PC-9 (cell line): ENCODE measurements around the gene FBXO30. TPM values are rescaled to one million over a fixed set of nuclear protein-coding genes. Genes with fewer than 3 reads are reported as not detected.

Experiments
- BruUV-seq: library from RNA; stranded (reverse); fragments of 400-500 nt; replicated peaks from 2 replicates; lab custom pipeline; 2021; lab: Mats Ljungman, UMichigan
- CTCF ChIA-PET: fragments of 300-600 bp; sonication (Branson Sonifier 250); formaldehyde crosslinking; loops from one replicate; lab custom pipeline; 2022; ENCODE audit warnings: antibody characterized with exemption; lab: Charles Lee
- POLR2A ChIA-PET: fragments of 300-600 bp; sonication (Branson Sonifier 250); formaldehyde crosslinking; loops from one replicate; lab custom pipeline; 2022; ENCODE audit warnings: antibody characterized with exemption; ENCODE audit not compliant: unreplicated experiment; lab: Charles Lee
- DNase-seq, 2 experiments: peaks; one replicate each; pipeline versions ENCODE4 v3.0.0 to v3.0.0-alpha.2; 2015 to 2022; ENCODE audit warnings: mixed read lengths in 1 of 2
- H2AFZ ChIP-seq: fragments of 200-600 bp; sonication (generic); 2 replicates; pipeline ENCODE4 v1.8.1; 2017; ENCODE audit warnings: antibody characterized with exemption
- H3F3A ChIP-seq: fragments of 200-600 bp; sonication (generic); 2 replicates; pipeline ENCODE4 v1.8.1; 2017; ENCODE audit warnings: antibody characterized with exemption, mild to moderate bottlenecking, low read depth; ENCODE audit not compliant: insufficient read depth
- H3K27ac ChIP-seq: fragments of 200-600 bp; sonication (generic); 2 replicates; pipeline ENCODE4 v1.6.1; 2016; ENCODE audit warnings: mixed run types
- H3K27me3 ChIP-seq: fragments of 200-600 bp; sonication (generic); 2 replicates; pipeline ENCODE4 v1.6.1; 2016; ENCODE audit warnings: low read depth, mixed run types; ENCODE audit not compliant: insufficient read depth
- H3K36me3 ChIP-seq: fragments of 200-600 bp; sonication (generic); 2 replicates; pipeline ENCODE4 v1.6.1; 2016; ENCODE audit warnings: low read depth, mixed run types
- H3K4me1 ChIP-seq: fragments of 200-600 bp; sonication (generic); replicated peaks from 2 replicates; pipeline ENCODE4 v1.6.1; 2016; ENCODE audit warnings: mixed run types; ENCODE audit not compliant: insufficient read depth
- H3K4me2 ChIP-seq: fragments of 200-600 bp; sonication (generic); 2 replicates; pipeline ENCODE4 v1.6.1; 2017; ENCODE audit warnings: mixed run types
- H3K4me3 ChIP-seq: fragments of 200-600 bp; sonication (generic); 2 replicates; pipeline ENCODE4 v1.6.1; 2016; ENCODE audit warnings: mixed run types
- H3K79me2 ChIP-seq: fragments of 200-600 bp; sonication (generic); 2 replicates; pipeline ENCODE4 v1.6.1; 2017; ENCODE audit warnings: low read depth, mixed run types
- H3K9me2 ChIP-seq: fragments of 200-600 bp; sonication (generic); 2 replicates; pipeline ENCODE4 v1.8.1; 2017; ENCODE audit warnings: mild to moderate bottlenecking; ENCODE audit not compliant: insufficient read depth
- H3K9me3 ChIP-seq: fragments of 200-600 bp; sonication (generic); 2 replicates; pipeline ENCODE4 v1.8.1; 2016; ENCODE audit warnings: low read depth; ENCODE audit not compliant: insufficient read depth
- H4K20me1 ChIP-seq: fragments of 200-600 bp; sonication (generic); 2 replicates; pipeline ENCODE4 v1.8.1; 2017; ENCODE audit not compliant: insufficient read depth
- CTCF ChIP-seq: fragments of 200-600 bp; sonication (generic); conservative IDR thresholded peaks from 2 replicates; pipeline ENCODE4 v1.6.1; 2017; ENCODE audit warnings: mixed run types, antibody characterized with exemption, mild to moderate bottlenecking, moderate library complexity
- EZH2 ChIP-seq: fragments of 200-600 bp; sonication (generic); IDR thresholded peaks from 2 replicates; pipeline ENCODE4 v1.8.0; 2017; ENCODE audit warnings: antibody characterized with exemption, low read depth
- intact Hi-C: fragments of 100-400 bp; cut with micrococcal nuclease; formaldehyde crosslinking; loops from one replicate; pipeline ENCODE4 v1.10.0; 2022; ENCODE audit not compliant: unreplicated experiment
- total RNA-seq: library from RNA; stranded (reverse); gene quantifications from 2 replicates; pipeline ENCODE4 v1.2.3, GENCODE V29; 2021

Gene FBXO30
- total RNA-seq, 1 experiment from 2014 or later = 10.6 TPM

GRCh38 chr6:145758113-145758512, 56.5 kb downstream of the FBXO30 start:
- Histone ChIP-seq H3K79me2 (no peaks in the 10 kb centered on the region), H3K9me3 (no peaks in the 10 kb centered on the region), H3F3A (peaks cover 4% of the 10 kb centered on the region), H3K4me1 (peaks cover 4% of the 10 kb centered on the region), H3K36me3 (no peaks in the 10 kb centered on the region), H2AFZ (no peak overlapping the region), H4K20me1 (no peaks in the 10 kb centered on the region), H3K27ac (no peak overlapping the region), H3K9me2 (peaks cover 5% of the 10 kb centered on the region; the same call in 1 of the 2 replicates), H3K4me3 (no peak overlapping the region), H3K27me3 (no peaks in the 10 kb centered on the region), H3K4me2 (no peak overlapping the region)
- intact Hi-C loops = no loop called here
- DNase-seq = no peak
- no TSS peak for BruUV-seq
- TF ChIP-seq CTCF = no peak
- TF ChIP-seq EZH2 = no peak
- POLR2A ChIA-PET = no interaction called here
- CTCF ChIA-PET = interaction anchor here (0.6 kb wide), 1 partner anchor 185 kb away, joined by 3 read pairs; no protein-coding TSS in a partner anchor

GRCh38 chr6:145756170-145756662, 58.4 kb downstream of the FBXO30 start:
- Histone ChIP-seq H3K9me2 (peaks cover 3% of the 10 kb centered on the region; the same call in 1 of the 2 replicates), H3K4me2 (no peak overlapping the region), H3K79me2 (no peaks in the 10 kb centered on the region), H3K9me3 (no peaks in the 10 kb centered on the region), H3F3A (peaks cover 4% of the 10 kb centered on the region), H3K36me3 (no peaks in the 10 kb centered on the region), H2AFZ (no peak overlapping the region), H3K4me1 (peaks cover 4% of the 10 kb centered on the region), H3K27ac (no peak overlapping the region), H3K4me3 (no peak overlapping the region), H3K27me3 (no peaks in the 10 kb centered on the region), H4K20me1 (no peaks in the 10 kb centered on the region)
- no TSS peak for BruUV-seq
- peak; percentile 61 to 66 for DNase-seq
- ChIA-PET CTCF (no interaction called here), POLR2A (no interaction called here)
- TF ChIP-seq EZH2 = no peak
- no peak for TF ChIP-seq CTCF
- intact Hi-C loops = no loop called here

GRCh38 chr6:145755682-145756081, 58.9 kb downstream of the FBXO30 start:
- Histone ChIP-seq H3K36me3 (no peaks in the 10 kb centered on the region), H3K9me2 (no peaks in the 10 kb centered on the region), H3K4me1 (peaks cover 4% of the 10 kb centered on the region), H3F3A (peaks cover 4% of the 10 kb centered on the region), H3K4me3 (no peak overlapping the region), H3K27ac (no peak overlapping the region), H2AFZ (no peak overlapping the region), H3K9me3 (no peaks in the 10 kb centered on the region), H3K79me2 (no peaks in the 10 kb centered on the region), H3K27me3 (no peaks in the 10 kb centered on the region), H3K4me2 (no peak overlapping the region), H4K20me1 (no peaks in the 10 kb centered on the region)
- ChIA-PET CTCF (interaction anchor here (0.5 kb wide), 1 partner anchor 1274 kb away, joined by 3 read pairs; no protein-coding TSS in a partner anchor), POLR2A (no interaction called here)
- intact Hi-C loops = no loop called here
- no peak for DNase-seq
- TF ChIP-seq CTCF (no peak), EZH2 (no peak)
- no TSS peak for BruUV-seq
